Progenitor cell of endocrine pancreas (in vitro differentiated cells): ENCODE results near the gene MAST2. TPM values are rescaled to one million over a fixed set of nuclear protein-coding genes. Genes with fewer than 3 reads are reported as not detected.

Experiments
- DNase-seq: peaks from one replicate; pipeline ENCODE4 v3.0.0; 2021; ENCODE audit warnings: low spot score; ENCODE audit not compliant: unreplicated experiment
- H3K27ac Mint-ChIP-seq: 2 replicates; pipeline ENCODE4 v1.8.0; 2021; ENCODE audit warnings: mild to moderate bottlenecking, moderate library complexity, mixed read lengths
- H3K27me3 Mint-ChIP-seq: 2 replicates; pipeline ENCODE4 v1.8.0; 2021; ENCODE audit warnings: mixed read lengths
- H3K36me3 Mint-ChIP-seq: 2 replicates; pipeline ENCODE4 v1.8.0; 2022; ENCODE audit warnings: mixed read lengths; ENCODE audit not compliant: insufficient read depth
- H3K4me1 Mint-ChIP-seq: 2 replicates; pipeline ENCODE4 v1.8.0; 2021; ENCODE audit warnings: low read depth, mixed read lengths
- H3K4me3 Mint-ChIP-seq: 2 replicates; pipeline ENCODE4 v1.8.0; 2021; ENCODE audit warnings: low read depth, mild to moderate bottlenecking, moderate library complexity, mixed read lengths
- H3K9me3 Mint-ChIP-seq: 2 replicates; pipeline ENCODE4 v1.8.0; 2021; ENCODE audit warnings: low read depth, mixed read lengths
- CTCF ChIP-seq: fragments of 200-600 bp; sonication (generic); IDR thresholded peaks from one replicate; pipeline ENCODE4 v1.5.0; 2021; ENCODE audit warnings: antibody characterized with exemption, mild to moderate bottlenecking; ENCODE audit not compliant: unreplicated experiment
- total RNA-seq: library from RNA; stranded (reverse); gene quantifications from 2 replicates; pipeline ENCODE4 v1.2.1, GENCODE V29; 2021

Gene MAST2
- total RNA-seq, 1 donor from 2014 or later, result 47.8 TPM

DNA sequence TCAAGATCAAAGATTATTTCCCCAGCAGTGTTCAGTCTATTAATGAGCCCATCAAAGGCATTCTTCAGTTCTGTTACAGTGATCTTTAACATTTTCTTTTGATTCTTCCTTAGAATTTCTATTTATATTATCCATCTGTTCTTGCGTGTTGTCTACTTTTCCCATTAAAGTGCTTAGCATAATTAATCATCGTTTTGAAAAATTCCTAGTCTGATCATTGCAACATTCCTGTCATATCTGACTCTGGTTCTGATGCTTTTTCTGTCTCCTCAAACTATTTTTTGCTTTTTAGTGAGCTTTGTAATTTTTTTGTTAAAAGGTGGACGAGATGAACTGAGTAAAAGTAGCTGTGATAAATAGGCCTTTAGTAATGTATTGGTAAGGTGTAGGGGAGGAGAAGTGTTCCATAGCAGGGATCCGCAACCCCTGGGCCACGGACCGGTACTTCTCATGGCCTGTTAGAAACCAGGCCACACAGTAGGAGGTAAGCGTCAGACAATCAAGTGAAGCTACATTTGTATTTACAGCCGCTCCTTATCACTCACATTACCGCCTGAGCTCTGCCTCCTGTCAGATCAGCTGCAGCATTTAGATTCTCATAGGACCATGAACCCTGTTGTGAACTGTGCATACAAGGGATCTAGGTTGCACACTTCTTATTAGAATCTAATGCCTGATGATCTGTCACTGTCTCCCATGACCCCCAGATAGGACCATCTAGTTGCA lies 165.7 kb downstream of the MAST2 start:
- H3K27me3 Mint-ChIP-seq, result no peaks in the 10 kb centered on the region
- no peak overlapping the region for H3K4me3 Mint-ChIP-seq
- DNase-seq, result no peak
- no peaks in the 10 kb centered on the region for H3K4me1 Mint-ChIP-seq
- H3K27ac Mint-ChIP-seq, result peak overlapping the region; percentile 33
- H3K9me3 Mint-ChIP-seq, result peaks cover 12% of the 10 kb centered on the region
- TF ChIP-seq CTCF, result no peak
- peaks cover 16% of the 10 kb centered on the region for H3K36me3 Mint-ChIP-seq

- peaks cover 9% of the 10 kb centered on the region for H3K36me3 Mint-ChIP-seq
- TF ChIP-seq CTCF, result no peak
- H3K27ac Mint-ChIP-seq, result no peak overlapping the region
- no peaks in the 10 kb centered on the region for H3K4me1 Mint-ChIP-seq
- DNase-seq, result no peak
- no peak overlapping the region for H3K4me3 Mint-ChIP-seq
- no peaks in the 10 kb centered on the region for H3K27me3 Mint-ChIP-seq
- H3K9me3 Mint-ChIP-seq, result peaks cover 8% of the 10 kb centered on the region
Observed at GRCh38 chr1:45969866-45970265, 166.5 kb downstream of the MAST2 start.

DNA sequence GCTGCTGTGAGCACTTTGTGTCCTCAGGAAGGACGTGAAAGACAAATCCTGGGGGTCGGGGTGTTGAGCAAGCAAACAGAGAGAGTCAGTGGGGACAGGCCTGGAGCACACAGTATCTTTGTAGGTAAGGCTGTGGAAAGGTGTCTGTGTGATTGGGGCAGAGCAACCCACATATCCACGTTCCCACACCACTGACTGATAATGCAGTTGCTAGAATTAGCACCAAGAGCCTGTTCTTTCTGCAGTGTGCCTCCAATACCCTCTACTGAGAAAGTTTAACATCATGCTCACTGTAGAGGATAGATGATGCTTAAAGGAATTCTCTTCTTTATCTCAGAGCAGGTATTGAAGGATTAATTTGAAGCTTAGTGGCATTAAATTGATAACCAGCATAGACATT lies 167.9 kb downstream of the MAST2 start:
- DNase-seq, result no peak

DNA sequence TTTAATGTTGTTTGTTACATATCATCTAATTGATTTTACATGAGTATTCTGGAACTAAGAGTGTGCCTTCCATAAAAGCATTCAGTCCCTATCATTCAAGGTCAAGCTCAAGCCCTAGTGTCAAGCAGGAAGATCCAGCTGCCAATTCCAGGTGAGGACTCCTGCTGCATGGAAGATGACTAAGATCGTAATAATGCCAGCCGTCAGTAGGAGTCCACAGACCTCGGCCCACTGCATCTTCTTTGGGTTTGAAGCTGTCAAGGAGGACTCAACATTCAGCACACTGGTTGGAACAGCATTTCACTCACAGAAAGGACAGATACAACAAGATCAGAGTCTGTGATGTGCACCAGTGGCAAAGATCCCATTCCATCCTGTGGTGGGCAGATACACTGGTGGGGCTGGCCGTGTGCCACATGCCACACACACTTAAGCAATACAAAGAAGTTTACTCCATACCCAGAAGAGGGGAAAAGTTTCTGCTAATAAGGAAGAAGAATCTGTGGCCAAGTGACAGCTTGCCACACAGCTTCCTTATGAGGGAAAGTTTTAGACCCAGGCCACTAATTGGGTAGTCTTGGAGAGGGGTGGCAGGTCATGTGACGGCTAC lies 168.6 kb downstream of the MAST2 start:
- H3K9me3 Mint-ChIP-seq, result peaks cover 6% of the 10 kb centered on the region
- no peak overlapping the region for H3K27ac Mint-ChIP-seq
- no peak for DNase-seq
- H3K36me3 Mint-ChIP-seq, result peaks cover 8% of the 10 kb centered on the region
- H3K4me1 Mint-ChIP-seq, result no peaks in the 10 kb centered on the region
- no peaks in the 10 kb centered on the region for H3K27me3 Mint-ChIP-seq
- H3K4me3 Mint-ChIP-seq, result no peak overlapping the region
- no peak for TF ChIP-seq CTCF

More for the DNA sequence above, 167.9 kb downstream of the MAST2 start:
- Mint-ChIP-seq H3K27ac (no peak overlapping the region), H3K9me3 (peaks cover 6% of the 10 kb centered on the region), H3K27me3 (no peaks in the 10 kb centered on the region), H3K36me3 (peaks cover 7% of the 10 kb centered on the region), H3K4me1 (no peaks in the 10 kb centered on the region), H3K4me3 (no peak overlapping the region)
- no peak for TF ChIP-seq CTCF

GRCh38 chr1:45972621-45973020 lies 169.2 kb downstream of the MAST2 start:
- H3K4me3 Mint-ChIP-seq, result no peak overlapping the region
- DNase-seq, result no peak
- H3K27me3 Mint-ChIP-seq, result no peaks in the 10 kb centered on the region
- H3K36me3 Mint-ChIP-seq, result peaks cover 8% of the 10 kb centered on the region
- TF ChIP-seq CTCF, result no peak
- peaks cover 6% of the 10 kb centered on the region for H3K9me3 Mint-ChIP-seq
- no peak overlapping the region for H3K27ac Mint-ChIP-seq
- H3K4me1 Mint-ChIP-seq, result no peaks in the 10 kb centered on the region
